H1 (cell line): ENCODE measurements around the gene KTN1. TPM values are rescaled to one million over a fixed set of nuclear protein-coding genes. Genes with fewer than 3 reads are reported as not detected.

ENCODE experiments used
- CTCF ChIA-PET: fragments of 300-600 bp; sonication (Branson Sonifier 250); formaldehyde crosslinking; loops from one replicate; lab custom pipeline; 2021; ENCODE audit not compliant: partially characterized antibody; lab: Charles Lee
- POLR2A ChIA-PET: fragments of 300-600 bp; sonication (Branson Sonifier 250); formaldehyde crosslinking; loops from one replicate; lab custom pipeline; 2021; ENCODE audit warnings: inconsistent platforms; ENCODE audit not compliant: partially characterized antibody; lab: Charles Lee
- DNase-seq, 2 experiments: peaks; one replicate each; pipeline versions ENCODE4 v3.0.0 to v3.0.0-alpha.2; 2010 to 2022; ENCODE audit warnings: low spot score in 2 of 2, low read depth in 1 of 2, mixed read lengths in 1 of 2
- FAIRE-seq: peaks from 2 replicates; lab custom pipeline; 2011; peaks lifted over from hg19 to GRCh38; lab: Jason Lieb, UNC
- H2AFZ ChIP-seq: 2 replicates; pipeline ENCODE4 v1.8.1; 2012; ENCODE audit warnings: low read length, inconsistent platforms
- H2AK5ac ChIP-seq: 2 replicates; pipeline ENCODE4 v1.6.1; 2013; ENCODE audit warnings: low read depth, low read length
- H2BK120ac ChIP-seq: replicated peaks from 2 replicates; pipeline ENCODE3; 2013; ENCODE audit warnings: low read depth, low read length, inconsistent platforms
- H2BK12ac ChIP-seq: 2 replicates; pipeline ENCODE4 v1.6.1; 2013; ENCODE audit warnings: low read depth, low read length
- H2BK15ac ChIP-seq: 2 replicates; pipeline ENCODE4 v1.6.1; 2013; ENCODE audit warnings: low read length
- H2BK20ac ChIP-seq: 2 replicates; pipeline ENCODE4 v1.6.1; 2013; ENCODE audit warnings: low read length
- H2BK5ac ChIP-seq: 2 replicates; pipeline ENCODE4 v1.6.1; 2013; ENCODE audit warnings: low read depth, low read length
- H3K14ac ChIP-seq: 2 replicates; pipeline ENCODE4 v1.6.1; 2013; ENCODE audit warnings: inconsistent platforms; ENCODE audit not compliant: insufficient read length
- H3K18ac ChIP-seq: 2 replicates; pipeline ENCODE4 v1.6.1; 2013; ENCODE audit warnings: low read length; ENCODE audit errors: extremely low read depth
- H3K23ac ChIP-seq: 2 replicates; pipeline ENCODE4 v1.6.1; 2013; ENCODE audit warnings: inconsistent platforms; ENCODE audit not compliant: insufficient read length
- H3K23me2 ChIP-seq: 2 replicates; pipeline ENCODE4 v1.6.1; 2013; ENCODE audit warnings: low read depth, low read length
- H3K27ac ChIP-seq: 2 replicates; pipeline ENCODE4 v1.6.1; 2011; ENCODE audit warnings: low read depth, low read length, inconsistent platforms
- H3K27me3 ChIP-seq, 4 experiments: replicated peaks in 1 of 4; 1 replicate in 1 of 4; 2 replicates in 3 of 4; pipeline versions ENCODE4 v1.6.1 to v1.8.1; 2011 to 2013; ENCODE audit warnings: low read length in 3 of 4, mild to moderate bottlenecking in 3 of 4, inconsistent platforms in 2 of 4, mixed read lengths in 2 of 4, moderate library complexity in 1 of 4; ENCODE audit not compliant: control insufficient read depth in 3 of 4, insufficient read depth in 3 of 4; ENCODE audit errors: extremely low read depth in 1 of 4
- H3K36me3 ChIP-seq, 4 experiments: 2 replicates each; pipeline versions ENCODE4 v1.6.1 to v1.8.1; 2011 to 2013; ENCODE audit warnings: mild to moderate bottlenecking in 4 of 4, low read length in 3 of 4, moderate library complexity in 2 of 4, control low read depth in 1 of 4, inconsistent platforms in 1 of 4; ENCODE audit not compliant: insufficient read depth in 4 of 4, control insufficient read depth in 2 of 4
- H3K4ac ChIP-seq: replicated peaks from 2 replicates; pipeline ENCODE3; 2013; ENCODE audit warnings: low read length, low read depth, mixed read lengths, inconsistent platforms; ENCODE audit not compliant: insufficient read length
- H3K4me1 ChIP-seq, 4 experiments: replicated peaks in 1 of 4; 1 replicate in 1 of 4; 2 replicates in 3 of 4; pipeline versions ENCODE4 v1.6.1 to v1.8.1; 2011 to 2013; ENCODE audit warnings: low read length in 3 of 4, inconsistent platforms in 2 of 4, mixed read lengths in 1 of 4; ENCODE audit not compliant: insufficient read depth in 4 of 4, control insufficient read depth in 3 of 4
- H3K4me2 ChIP-seq, 2 experiments: 2 replicates each; pipeline versions ENCODE4 v1.6.1 to v1.8.1; 2011 to 2013; ENCODE audit warnings: low read depth in 2 of 2, low read length in 2 of 2, control low read depth in 1 of 2, inconsistent platforms in 1 of 2, mild to moderate bottlenecking in 1 of 2; ENCODE audit not compliant: insufficient read depth in 1 of 2
- H3K4me3 ChIP-seq, 4 experiments: fragments of 200-600, 300-600 bp in 1 of 4; sonication (generic), shearing (Covaris generic), sonication (Bioruptor Twin) in 1 of 4; 2 replicates each; pipeline versions ENCODE4 v1.5.1 to v1.8.1; 2011 to 2016; ENCODE audit warnings: low read length in 4 of 4, low read depth in 3 of 4, control low read depth in 2 of 4, inconsistent platforms in 2 of 4, mild to moderate bottlenecking in 2 of 4, mixed read lengths in 1 of 4, moderate library complexity in 1 of 4; ENCODE audit not compliant: insufficient read depth in 2 of 4; ENCODE audit errors: extremely low read depth in 1 of 4
- H3K56ac ChIP-seq: replicated peaks from 2 replicates; pipeline ENCODE3; 2013; ENCODE audit warnings: low read depth, mild to moderate bottlenecking, mixed read lengths, low read length, inconsistent platforms; ENCODE audit not compliant: insufficient read length
- H3K79me1 ChIP-seq: 2 replicates; pipeline ENCODE4 v1.6.1; 2013; ENCODE audit warnings: low read depth, low read length, control low read depth
- H3K79me2 ChIP-seq, 2 experiments: 2 replicates each; pipeline versions ENCODE4 v1.6.1 to v1.8.1; 2012 to 2013; ENCODE audit warnings: low read length in 2 of 2, mild to moderate bottlenecking in 2 of 2, inconsistent platforms in 1 of 2; ENCODE audit not compliant: insufficient read depth in 2 of 2, control insufficient read depth in 1 of 2
- H3K9ac ChIP-seq, 4 experiments: replicated peaks in 1 of 4; 1 replicate in 1 of 4; 2 replicates in 3 of 4; pipeline versions ENCODE4 v1.6.1 to v1.8.1; 2011 to 2013; ENCODE audit warnings: low read depth in 3 of 4, low read length in 3 of 4, control low read depth in 2 of 4, mild to moderate bottlenecking in 2 of 4, moderate library complexity in 2 of 4, inconsistent platforms in 1 of 4; ENCODE audit errors: extremely low read depth in 1 of 4
- H3K9me3 ChIP-seq, 2 experiments: 2 replicates each; pipeline versions ENCODE4 v1.6.1 to v1.8.1; 2012 to 2013; ENCODE audit warnings: mild to moderate bottlenecking in 2 of 2, moderate library complexity in 2 of 2, control low read depth in 1 of 2, inconsistent platforms in 1 of 2, low read depth in 1 of 2, low read length in 1 of 2, mixed read lengths in 1 of 2; ENCODE audit not compliant: insufficient read depth in 2 of 2
- H4K20me1 ChIP-seq, 2 experiments: replicated peaks in 1 of 2; 2 replicates each; pipeline versions ENCODE3 to v1.8.1; 2011 to 2013; ENCODE audit warnings: inconsistent platforms in 2 of 2, low read length in 2 of 2, mild to moderate bottlenecking in 1 of 2; ENCODE audit not compliant: insufficient read depth in 2 of 2, control insufficient read depth in 1 of 2
- H4K5ac ChIP-seq: 2 replicates; pipeline ENCODE4 v1.6.1; 2013; ENCODE audit warnings: low read length, low read depth, mixed read lengths, inconsistent platforms; ENCODE audit not compliant: insufficient read length
- H4K8ac ChIP-seq: 2 replicates; pipeline ENCODE4 v1.8.0; 2013; ENCODE audit warnings: mild to moderate bottlenecking, moderate library complexity, low read length, inconsistent platforms; ENCODE audit not compliant: insufficient read depth; ENCODE audit errors: extremely low read depth
- H4K91ac ChIP-seq: replicated peaks from 2 replicates; pipeline ENCODE3; 2013; ENCODE audit warnings: low read length, mixed read lengths, inconsistent platforms; ENCODE audit not compliant: insufficient read length
- CBX5 ChIP-seq: fragments of 300-800, 300-1000 bp; sonication (generic); IDR thresholded peaks from 2 replicates; pipeline ENCODE4 v1.7.1; 2016; ENCODE audit warnings: antibody characterized with exemption, low read length, low read depth
- CTBP2 ChIP-seq: IDR thresholded peaks from 2 replicates; pipeline ENCODE4 v1.7.0; 2011; ENCODE audit warnings: borderline replicate concordance, mild to moderate bottlenecking, moderate library complexity, mixed read lengths, low read length; ENCODE audit not compliant: insufficient read depth, insufficient read length
- JUN ChIP-seq: IDR thresholded peaks from 2 replicates; pipeline ENCODE4 v1.6.1; 2011; ENCODE audit warnings: low read depth, mild to moderate bottlenecking, improper control_type of control experiment, low read length
- KDM1A ChIP-seq: fragments of 200-600, 300-600 bp; sonication (generic); IDR thresholded peaks from 2 replicates; pipeline ENCODE4 v1.7.1; 2016; ENCODE audit warnings: mild to moderate bottlenecking, low read length, borderline replicate concordance
- MAFK ChIP-seq: IDR thresholded peaks from 2 replicates; pipeline ENCODE4 v1.6.1; 2012; ENCODE audit warnings: low read depth, mild to moderate bottlenecking, improper control_type of control experiment, low read length
- NRF1 ChIP-seq: IDR thresholded peaks from 2 replicates; pipeline ENCODE4 v1.6.1; 2011; ENCODE audit warnings: mild to moderate bottlenecking, low read depth, low read length, improper control_type of control experiment
- POLR2AphosphoS5 ChIP-seq: IDR thresholded peaks from 2 replicates; pipeline ENCODE4 v1.6.1; 2011; ENCODE audit warnings: low read depth, low read length
- SIRT6 ChIP-seq: IDR thresholded peaks from one replicate; pipeline ENCODE4 v1.7.1; 2012; ENCODE audit warnings: low read length, inconsistent platforms
- SP2 ChIP-seq: IDR thresholded peaks from 2 replicates; pipeline ENCODE4 v1.6.1; 2012; ENCODE audit warnings: mild to moderate bottlenecking, low read length, inconsistent platforms
- SRF ChIP-seq: IDR thresholded peaks from 2 replicates; pipeline ENCODE4 v1.6.1; 2011; ENCODE audit warnings: mild to moderate bottlenecking, low read depth, low read length, moderate library complexity
- TAF1 ChIP-seq: IDR thresholded peaks from 2 replicates; pipeline ENCODE4 v1.6.1; 2011; ENCODE audit warnings: mild to moderate bottlenecking, low read depth, low read length
- TEAD4 ChIP-seq: IDR thresholded peaks from 2 replicates; pipeline ENCODE4 v1.6.1; 2012; ENCODE audit warnings: low read depth, low read length, inconsistent platforms, mixed read lengths
- YY1 ChIP-seq: IDR thresholded peaks from 2 replicates; pipeline ENCODE4 v1.6.1; 2011; ENCODE audit warnings: low read depth, mild to moderate bottlenecking, low read length
- WGBS, 2 experiments: shearing (Covaris generic) in 1 of 2; methylation state at CpG; one replicate each; pipeline versions ENCODE4 v1.1.6 to v1.1.7; 2013 to 2015; ENCODE audit warnings: low lambda C conversion rate in 2 of 2, mixed read lengths in 2 of 2, inconsistent platforms in 1 of 2, low coverage in 1 of 2, missing lambda C conversion rate in 1 of 2; ENCODE audit not compliant: insufficient replicate concordance in 2 of 2, insufficient coverage in 1 of 2, insufficient read length in 1 of 2; ENCODE audit errors: extremely low coverage in 1 of 2, missing lambda C conversion rate in 1 of 2; 5-methylcytosine and 5-hydroxymethylcytosine counted together
- polyA plus RNA-seq, 7 experiments: library from polyadenylated mRNA; depleted of rRNA in 3 of 7; stranded (reverse) in 5 of 7; unstranded in 2 of 7; fragments of >200 nt in 5 of 7; fragments of 200-250 nt in 2 of 7; gene quantifications; 1 replicate in 5 of 7; 2 replicates in 1 of 7; 4 replicates in 1 of 7; pipeline versions ENCODE4 v1.2.1 to v1.2.3, GENCODE V29; 2011 to 2013; ENCODE audit warnings: missing spikeins in 2 of 7, mixed read lengths in 2 of 7
- total RNA-seq: library from RNA; stranded (reverse); fragmentation: NEBNext Ultra II Directional; extraction: Animal tissue kit (Norgen Biotek cat#: 25700); gene quantifications from 2 replicates; pipeline ENCODE4 v1.2.1, GENCODE V29; 2021

Gene KTN1
- total and polyA plus RNA-seq, 2 of the 8 experiments (the other 6 are each of a cell fraction or from before 2014, with no cell fraction given) = 15.4 to 151 TPM

GRCh38 chr14:55701638-55702037 is 121.6 kb downstream of the KTN1 start:
- H2BK20ac ChIP-seq = no peak overlapping the region
- no peaks in the 10 kb centered on the region for H3K9me3 ChIP-seq
- H2BK12ac ChIP-seq = no peak overlapping the region
- peaks cover 0 to 6% (median 0%) of the 10 kb centered on the region in 4 experiments; a peak in 2 of 7 replicates for H3K4me1 ChIP-seq
- H3K23me2 ChIP-seq = no peaks in the 10 kb centered on the region
- H4K20me1 ChIP-seq = no peaks in the 10 kb centered on the region
- H2BK5ac ChIP-seq = no peak overlapping the region
- FAIRE-seq (no peak), DNase-seq (no peak)
- 86% methylated on average over 1 of the region's 1 CpG; no CpG with 5 or more reads in 1 of the 2 experiments for WGBS, 2 experiments
- CTCF ChIA-PET = interaction anchor here (0.6 to 1.0 kb wide), 2 partner anchors 666 to 765 kb away, joined by 3 read pairs; no protein-coding TSS in a partner anchor
- no peak overlapping the region for H3K9ac ChIP-seq
- H3K36me3 ChIP-seq = no peaks in the 10 kb centered on the region; a peak in 1 of 8 replicates
- no peak overlapping the region for H3K4me3 ChIP-seq
- no peaks in the 10 kb centered on the region for H3K79me2 ChIP-seq
- H4K8ac ChIP-seq = no peak overlapping the region
- H3K18ac ChIP-seq = no peak overlapping the region
- no peak overlapping the region for H2BK120ac ChIP-seq
- H3K4ac ChIP-seq = no peak overlapping the region
- H3K27ac ChIP-seq = no peak overlapping the region
- H3K14ac ChIP-seq = no peak overlapping the region
- no peak overlapping the region for H3K23ac ChIP-seq
- H4K91ac ChIP-seq = no peak overlapping the region
- no peak overlapping the region for H2AFZ ChIP-seq
- H3K56ac ChIP-seq = no peak overlapping the region
- no peak overlapping the region for H3K4me2 ChIP-seq
- H2AK5ac ChIP-seq = no peak overlapping the region
- no peaks in the 10 kb centered on the region for H3K27me3 ChIP-seq
- H2BK15ac ChIP-seq = no peak overlapping the region
- POLR2A ChIA-PET = no interaction called here
- H3K79me1 ChIP-seq = no peaks in the 10 kb centered on the region
- no peak overlapping the region for H4K5ac ChIP-seq
- TF ChIP-seq TAF1 (no peak), NRF1 (no peak), CBX5 (no peak), MAFK (no peak), KDM1A (no peak), JUN (no peak), SRF (no peak), POLR2AphosphoS5 (no peak), SP2 (no peak), SIRT6 (no peak), TEAD4 (no peak), CTBP2 (no peak), YY1 (no peak)
